ENCODE measurements around the gene DHX36.
A peak's percentile ranks its signal among the peaks of the same experiment; 100 is the strongest.

The DHX36 gene

GRCh38 chr3:154314152-154314551 is 10.1 kb downstream of the DHX36 start:
- no peak overlapping the region for H3K4me3 Mint-ChIP-seq
- no peaks in the 10 kb centered on the region for H3K27me3 Mint-ChIP-seq
- H3K36me3 Mint-ChIP-seq, result peaks cover 19% of the 10 kb centered on the region
- H3K4me1 Mint-ChIP-seq (ENCODE audit: low read depth), result peaks cover 21% of the 10 kb centered on the region
- peak overlapping the region; percentile 3 for H3K27ac Mint-ChIP-seq
- H3K9me3 Mint-ChIP-seq (ENCODE audit: low read depth), result no peaks in the 10 kb centered on the region

GRCh38 chr3:154310840-154311239 is 13.4 kb downstream of the DHX36 start:
- peaks cover 31% of the 10 kb centered on the region for H3K4me1 Mint-ChIP-seq (ENCODE audit: low read depth)
- no peak overlapping the region for H3K4me3 Mint-ChIP-seq
- H3K27ac Mint-ChIP-seq, result no peak overlapping the region
- H3K9me3 Mint-ChIP-seq (ENCODE audit: low read depth), result no peaks in the 10 kb centered on the region
- H3K27me3 Mint-ChIP-seq, result no peaks in the 10 kb centered on the region
- peaks cover 18% of the 10 kb centered on the region for H3K36me3 Mint-ChIP-seq

- peaks cover 15% of the 10 kb centered on the region for H3K4me1 Mint-ChIP-seq (ENCODE audit: low read depth)
- H3K4me3 Mint-ChIP-seq, result no peak overlapping the region
- H3K36me3 Mint-ChIP-seq, result peaks cover 4% of the 10 kb centered on the region
- H3K27ac Mint-ChIP-seq, result peak overlapping the region; percentile 6
- H3K9me3 Mint-ChIP-seq (ENCODE audit: low read depth), result no peaks in the 10 kb centered on the region
- H3K27me3 Mint-ChIP-seq, result no peaks in the 10 kb centered on the region
Observed at GRCh38 chr3:154307363-154307762, 16.9 kb downstream of the DHX36 start.

- no peaks in the 10 kb centered on the region for H3K27me3 Mint-ChIP-seq
- no peak overlapping the region for H3K27ac Mint-ChIP-seq
- no peaks in the 10 kb centered on the region for H3K9me3 Mint-ChIP-seq (ENCODE audit: low read depth)
- no peak overlapping the region for H3K4me3 Mint-ChIP-seq
- peaks cover 11% of the 10 kb centered on the region for H3K4me1 Mint-ChIP-seq (ENCODE audit: low read depth)
- peaks cover 9% of the 10 kb centered on the region for H3K36me3 Mint-ChIP-seq
Observed at GRCh38 chr3:154304936-154305335, 19.4 kb downstream of the DHX36 start.

- Mint-ChIP-seq H3K27ac (no peak overlapping the region), H3K4me3 (no peak overlapping the region), H3K27me3 (no peaks in the 10 kb centered on the region), H3K9me3 (ENCODE audit: low read depth) (no peaks in the 10 kb centered on the region), H3K36me3 (peaks cover 9% of the 10 kb centered on the region), H3K4me1 (ENCODE audit: low read depth) (peaks cover 11% of the 10 kb centered on the region)
Observed at GRCh38 chr3:154304116-154304786, 20.0 kb downstream of the DHX36 start.

- Mint-ChIP-seq H3K9me3 (ENCODE audit: low read depth) (no peaks in the 10 kb centered on the region), H3K36me3 (peaks cover 14% of the 10 kb centered on the region), H3K27ac (no peak overlapping the region), H3K27me3 (no peaks in the 10 kb centered on the region), H3K4me1 (ENCODE audit: low read depth) (peaks cover 4% of the 10 kb centered on the region), H3K4me3 (no peak overlapping the region)
Observed at GRCh38 chr3:154301561-154301960, 22.7 kb downstream of the DHX36 start.

GRCh38 chr3:154294016-154294415 is 30.3 kb downstream of the DHX36 start:
- no peaks in the 10 kb centered on the region for H3K9me3 Mint-ChIP-seq (ENCODE audit: low read depth)
- peaks cover 17% of the 10 kb centered on the region for H3K36me3 Mint-ChIP-seq
- H3K4me3 Mint-ChIP-seq, result no peak overlapping the region
- no peak overlapping the region for H3K27ac Mint-ChIP-seq
- H3K27me3 Mint-ChIP-seq, result no peaks in the 10 kb centered on the region
- peaks cover 4% of the 10 kb centered on the region for H3K4me1 Mint-ChIP-seq (ENCODE audit: low read depth)

- Mint-ChIP-seq H3K4me3 (no peak overlapping the region), H3K27ac (no peak overlapping the region), H3K27me3 (no peaks in the 10 kb centered on the region), H3K36me3 (peaks cover 13% of the 10 kb centered on the region), H3K4me1 (ENCODE audit: low read depth) (peaks cover 2% of the 10 kb centered on the region), H3K9me3 (ENCODE audit: low read depth) (no peaks in the 10 kb centered on the region)
Observed at GRCh38 chr3:154290187-154290586, 34.1 kb downstream of the DHX36 start.

GRCh38 chr3:154285221-154285620 is 39.1 kb downstream of the DHX36 start:
- H3K9me3 Mint-ChIP-seq (ENCODE audit: low read depth), result no peaks in the 10 kb centered on the region
- H3K4me3 Mint-ChIP-seq, result no peak overlapping the region
- H3K27me3 Mint-ChIP-seq, result no peaks in the 10 kb centered on the region
- peaks cover 2% of the 10 kb centered on the region for H3K4me1 Mint-ChIP-seq (ENCODE audit: low read depth)
- peaks cover 7% of the 10 kb centered on the region for H3K36me3 Mint-ChIP-seq
- H3K27ac Mint-ChIP-seq, result no peak overlapping the region

- H3K27ac Mint-ChIP-seq, result no peak overlapping the region
Observed at GRCh38 chr3:154280161-154280560, 44.1 kb downstream of the DHX36 start.

GRCh38 chr3:154275965-154276364 is 48.3 kb downstream of the DHX36 start:
- Mint-ChIP-seq H3K36me3 (peaks cover 26% of the 10 kb centered on the region), H3K27me3 (no peaks in the 10 kb centered on the region), H3K4me3 (no peak overlapping the region), H3K9me3 (ENCODE audit: low read depth) (no peaks in the 10 kb centered on the region), H3K27ac (no peak overlapping the region), H3K4me1 (ENCODE audit: low read depth) (peaks cover 2% of the 10 kb centered on the region)

More at GRCh38 chr3:154280161-154280560, 44.1 kb downstream of the DHX36 start:
- Mint-ChIP-seq H3K36me3 (peaks cover 11% of the 10 kb centered on the region), H3K4me1 (ENCODE audit: low read depth) (peaks cover 2% of the 10 kb centered on the region), H3K4me3 (no peak overlapping the region), H3K27me3 (no peaks in the 10 kb centered on the region), H3K9me3 (ENCODE audit: low read depth) (no peaks in the 10 kb centered on the region)

- Mint-ChIP-seq H3K36me3 (peaks cover 26% of the 10 kb centered on the region), H3K27me3 (no peaks in the 10 kb centered on the region), H3K9me3 (ENCODE audit: low read depth) (no peaks in the 10 kb centered on the region), H3K4me3 (no peak overlapping the region), H3K27ac (no peak overlapping the region), H3K4me1 (ENCODE audit: low read depth) (peaks cover 2% of the 10 kb centered on the region)
Observed at GRCh38 chr3:154275292-154275691, 49.0 kb downstream of the DHX36 start.

- Mint-ChIP-seq H3K4me3 (no peak overlapping the region), H3K36me3 (peaks cover 30% of the 10 kb centered on the region), H3K27ac (no peak overlapping the region), H3K4me1 (ENCODE audit: low read depth) (peaks cover 2% of the 10 kb centered on the region), H3K9me3 (ENCODE audit: low read depth) (no peaks in the 10 kb centered on the region), H3K27me3 (no peaks in the 10 kb centered on the region)
Observed at GRCh38 chr3:154274348-154274747, 49.9 kb downstream of the DHX36 start.

GRCh38 chr3:154273381-154273780 is 50.9 kb downstream of the DHX36 start:
- Mint-ChIP-seq H3K4me3 (no peak overlapping the region), H3K27ac (no peak overlapping the region), H3K9me3 (ENCODE audit: low read depth) (no peaks in the 10 kb centered on the region), H3K4me1 (ENCODE audit: low read depth) (peaks cover 2% of the 10 kb centered on the region), H3K36me3 (peaks cover 34% of the 10 kb centered on the region), H3K27me3 (no peaks in the 10 kb centered on the region)

- Mint-ChIP-seq H3K4me1 (ENCODE audit: low read depth) (peaks cover 3% of the 10 kb centered on the region), H3K27ac (no peak overlapping the region), H3K27me3 (no peaks in the 10 kb centered on the region), H3K9me3 (ENCODE audit: low read depth) (no peaks in the 10 kb centered on the region), H3K4me3 (no peak overlapping the region), H3K36me3 (peaks cover 29% of the 10 kb centered on the region)
Observed at GRCh38 chr3:154254527-154254926, 69.8 kb downstream of the DHX36 start.

Measured in activated naive CD8-positive, alpha-beta T cell (primary cell).